CD14-positive monocyte (primary cell): ENCODE results near the gene HYAL1. TPM values are rescaled to one million over a fixed set of nuclear protein-coding genes. Genes with fewer than 3 reads are reported as not detected.

ENCODE experiments used
- DNase-seq, 3 donors: peaks; one replicate each; pipeline ENCODE4 v3.0.0-alpha.2; 2011 to 2022
- H2AFZ ChIP-seq: 2 replicates; pipeline ENCODE4 v1.6.0; 2012; ENCODE audit warnings: mild to moderate bottlenecking, low read depth, low read length, inconsistent platforms; ENCODE audit not compliant: insufficient read depth, poor library complexity, severe bottlenecking
- H3K27ac ChIP-seq, 2 donors: 1 replicate in 1 of 2; 2 replicates in 1 of 2; pipeline ENCODE4 v1.5.1; 2012 to 2013; ENCODE audit warnings: low read length in 2 of 2, control low read depth in 1 of 2, inconsistent platforms in 1 of 2, low read depth in 1 of 2, mild to moderate bottlenecking in 1 of 2
- H3K27me3 ChIP-seq, 2 donors: one replicate each; pipeline versions ENCODE4 v1.6.0 to v1.6.1; 2011 to 2013; ENCODE audit warnings: low read length in 2 of 2; ENCODE audit not compliant: control insufficient read depth in 2 of 2, insufficient read depth in 2 of 2
- H3K36me3 ChIP-seq, 2 donors: replicated peaks in 1 of 2; 1 replicate in 1 of 2; 2 replicates in 1 of 2; pipeline versions ENCODE4 v1.5.1 to v1.6.1; 2012 to 2013; ENCODE audit warnings: low read length in 2 of 2, control low read depth in 1 of 2, inconsistent platforms in 1 of 2, mild to moderate bottlenecking in 1 of 2; ENCODE audit not compliant: insufficient read depth in 2 of 2, control insufficient read depth in 1 of 2
- H3K4me1 ChIP-seq, 2 donors: 1 replicate in 1 of 2; 2 replicates in 1 of 2; pipeline versions ENCODE4 v1.5.1 to v1.6.1; 2012 to 2013; ENCODE audit warnings: low read length in 2 of 2, control low read depth in 1 of 2, inconsistent platforms in 1 of 2, mild to moderate bottlenecking in 1 of 2, moderate library complexity in 1 of 2; ENCODE audit not compliant: insufficient read depth in 2 of 2, control insufficient read depth in 1 of 2
- H3K4me2 ChIP-seq: replicated peaks from 2 replicates; pipeline ENCODE3; 2012; ENCODE audit warnings: low read length, moderate library complexity, mild to moderate bottlenecking; ENCODE audit not compliant: poor library complexity, severe bottlenecking; ENCODE audit errors: extremely low read depth
- H3K4me3 ChIP-seq, 3 experiments: fragments of 200-600 bp in 1 of 3; sonication (generic) in 1 of 3; replicated peaks in 1 of 3; 1 replicate in 2 of 3; 2 replicates in 1 of 3; pipeline ENCODE4 v1.5.1; 2011 to 2013; ENCODE audit warnings: low read length in 3 of 3, mild to moderate bottlenecking in 3 of 3, control low read depth in 2 of 3, low read depth in 2 of 3, inconsistent platforms in 1 of 3, moderate library complexity in 1 of 3
- H3K79me2 ChIP-seq: 2 replicates; pipeline ENCODE4 v1.6.0; 2012; ENCODE audit warnings: mild to moderate bottlenecking, control low read depth, inconsistent platforms, low read length, moderate library complexity; ENCODE audit not compliant: insufficient read depth
- H3K9ac ChIP-seq: 2 replicates; pipeline ENCODE4 v1.6.0; 2017; ENCODE audit warnings: low read length, mild to moderate bottlenecking; ENCODE audit not compliant: insufficient read depth, poor library complexity, severe bottlenecking
- H3K9me3 ChIP-seq, 2 donors: replicated peaks in 1 of 2; 1 replicate in 1 of 2; 2 replicates in 1 of 2; pipeline versions ENCODE4 v1.5.1 to v1.6.1; 2012 to 2013; ENCODE audit warnings: low read length in 2 of 2, control low read depth in 1 of 2; ENCODE audit not compliant: control insufficient read depth in 1 of 2, insufficient read depth in 1 of 2
- H4K20me1 ChIP-seq: 2 replicates; pipeline ENCODE4 v1.6.0; 2012; ENCODE audit warnings: mild to moderate bottlenecking, low read length, control low read depth, moderate library complexity; ENCODE audit not compliant: insufficient read depth
- H3K27ac Mint-ChIP-seq, 7 donors: one replicate each; pipeline ENCODE4 v1.8.0; 2020; ENCODE audit warnings: mild to moderate bottlenecking in 7 of 7, mixed read lengths in 7 of 7, moderate library complexity in 6 of 7, inconsistent platforms in 2 of 7
- H3K27me3 Mint-ChIP-seq, 3 donors: one replicate each; pipeline ENCODE4 v1.8.0; 2021 to 2022; ENCODE audit warnings: low read depth in 3 of 3, mild to moderate bottlenecking in 3 of 3, mixed read lengths in 3 of 3, moderate library complexity in 3 of 3, inconsistent platforms in 1 of 3
- H3K36me3 Mint-ChIP-seq, 2 donors: one replicate each; pipeline ENCODE4 v1.8.0; 2020; ENCODE audit warnings: mixed read lengths in 2 of 2, inconsistent platforms in 1 of 2, mild to moderate bottlenecking in 1 of 2
- H3K4me1 Mint-ChIP-seq: one replicate; pipeline ENCODE4 v1.8.0; 2020; ENCODE audit warnings: mild to moderate bottlenecking, mixed read lengths
- H3K4me3 Mint-ChIP-seq, 2 donors: one replicate each; pipeline ENCODE4 v1.8.0; 2020; ENCODE audit warnings: mild to moderate bottlenecking in 2 of 2, mixed read lengths in 2 of 2, moderate library complexity in 1 of 2
- H3K9me3 Mint-ChIP-seq, 7 donors: one replicate each; pipeline ENCODE4 v1.8.0; 2020 to 2022; ENCODE audit warnings: mixed read lengths in 7 of 7, mild to moderate bottlenecking in 6 of 7, moderate library complexity in 6 of 7, inconsistent platforms in 2 of 7
- CTCF ChIP-seq: fragments of 200-600 bp; IDR thresholded peaks from one replicate; pipeline ENCODE4 v1.8.0; 2022; ENCODE audit warnings: antibody characterized with exemption, mild to moderate bottlenecking
- WGBS: methylation state at CpG from one replicate; pipeline ENCODE4 v1.1.5; 2013; ENCODE audit warnings: missing lambda C conversion rate; ENCODE audit not compliant: insufficient coverage; 5-methylcytosine and 5-hydroxymethylcytosine counted together
- intact Hi-C, 2 donors: fragments of 100-400 bp; cut with micrococcal nuclease; formaldehyde crosslinking; loops; one replicate each; pipeline versions ENCODE4 v1.15.0 to v1.15.1; 2023
- polyA plus RNA-seq, 3 donors: library from polyadenylated mRNA; depleted of rRNA in 1 of 3; unstranded in 2 of 3; stranded (reverse) in 1 of 3; fragments of 300-500 nt in 2 of 3; fragments of >200 nt in 1 of 3; fragmentation: Illumina TruSeq in 2 of 3; gene quantifications; 1 replicate in 2 of 3; 2 replicates in 1 of 3; pipeline ENCODE4 v1.2.3, GENCODE V29; 2012 to 2021

HYAL1 gene
- polyA plus RNA-seq, 3 donors: 0.57 TPM; not detected in 2

- 100% methylated on average over 10 of the region's 16 CpGs for WGBS
- peaks cover 23 to 34% of the 10 kb centered on the region in 2 donors for H3K36me3 Mint-ChIP-seq
- DNase-seq: peak in 1 of 3 donors; percentile 6
- TF ChIP-seq CTCF: no peak
- H3K4me3 ChIP-seq: no peak overlapping the region
- H3K27me3 Mint-ChIP-seq: peaks cover 0 to 2% (median 0%) of the 10 kb centered on the region in 3 donors
- no peaks in the 10 kb centered on the region for H4K20me1 ChIP-seq
- H2AFZ ChIP-seq: no peak overlapping the region
- no peaks in the 10 kb centered on the region for H3K27me3 ChIP-seq
- H3K27ac ChIP-seq: no peak overlapping the region
- H3K4me2 ChIP-seq: no peak overlapping the region
- H3K9ac ChIP-seq: no peak overlapping the region
- no peak overlapping the region for H3K27ac Mint-ChIP-seq
- peaks cover 18% of the 10 kb centered on the region for H3K79me2 ChIP-seq
- no peaks in the 10 kb centered on the region for H3K9me3 Mint-ChIP-seq
- peaks cover 14% of the 10 kb centered on the region for H3K4me1 Mint-ChIP-seq
- H3K4me3 Mint-ChIP-seq: no peak overlapping the region
- intact Hi-C loops: no loop called here
- peaks cover 16 to 22% of the 10 kb centered on the region in 2 donors for H3K4me1 ChIP-seq
- no peaks in the 10 kb centered on the region for H3K9me3 ChIP-seq
- H3K36me3 ChIP-seq: peaks cover 34 to 41% of the 10 kb centered on the region in 2 donors
Measured at GRCh38 chr3:50290161-50290641, 13.2 kb downstream of the HYAL1 start.

- Histone ChIP-seq H3K79me2 (peaks cover 18% of the 10 kb centered on the region), H3K27me3 (no peaks in the 10 kb centered on the region), H4K20me1 (no peaks in the 10 kb centered on the region), H3K4me2 (no peak overlapping the region), H3K9me3 (no peaks in the 10 kb centered on the region), H2AFZ (no peak overlapping the region), H3K36me3 (peaks cover 34 to 41% of the 10 kb centered on the region in 2 donors), H3K9ac (no peak overlapping the region), H3K4me1 (peaks cover 16 to 22% of the 10 kb centered on the region in 2 donors), H3K27ac (no peak overlapping the region), H3K4me3 (no peak overlapping the region)
- intact Hi-C loops: no loop called here
- Mint-ChIP-seq H3K4me1 (peaks cover 14% of the 10 kb centered on the region), H3K9me3 (no peaks in the 10 kb centered on the region), H3K4me3 (no peak overlapping the region), H3K27ac (peak overlapping the region in 1 of 7 donors; percentile 55), H3K36me3 (peaks cover 23 to 34% of the 10 kb centered on the region in 2 donors), H3K27me3 (peaks cover 0 to 2% (median 1%) of the 10 kb centered on the region in 3 donors)
- no peak for TF ChIP-seq CTCF
- peak in 1 of 3 donors; percentile 4 for DNase-seq
- WGBS: no CpG with 5 or more reads among the region's 6 CpGs
Measured at GRCh38 chr3:50289130-50289529, 14.2 kb downstream of the HYAL1 start.
